ENCODE measurements around the gene ATP2C2. TPM values are rescaled to one million over a fixed set of nuclear protein-coding genes. Genes with fewer than 3 reads are reported as not detected.

ATP2C2 gene
- total and polyA plus RNA-seq, 9 of the 15 experiments (the other 6 are each of a cell fraction or from before 2014, with no cell fraction given): 0.75 TPM; not detected in 8

- Histone ChIP-seq H3K9me1 (ENCODE audit: control insufficient read depth, insufficient read depth, low read length) (no peaks in the 10 kb centered on the region), H3K4me1 (replicated peaks in 1 of 2; ENCODE audit: control insufficient read depth in 2 of 2, insufficient read depth in 2 of 2, low read length in 2 of 2) (peaks cover 4 to 6% of the 10 kb centered on the region in 2 experiments; a peak in 3 of 5 replicates), H3K36me3 (ENCODE audit: control insufficient read depth, insufficient read depth, low read length) (peaks cover 10% of the 10 kb centered on the region; the same call in 2 of the 3 replicates), H3K9ac (ENCODE audit: insufficient read depth in 1 of 2, low read depth in 2 of 2, low read length in 2 of 2) (no peak overlapping the region), H2AFZ (ENCODE audit: low read depth, low read length) (no peak overlapping the region), H3K4me3 (no peak overlapping the region), H3K79me2 (ENCODE audit: control insufficient read depth, insufficient read depth, low read length) (no peaks in the 10 kb centered on the region), H3K4me2 (ENCODE audit: insufficient read depth, low read length) (no peak overlapping the region), H3K27me3 (ENCODE audit: control insufficient read depth in 2 of 2, insufficient read depth in 2 of 2, low read length in 2 of 2) (no peaks in the 10 kb centered on the region), H3K27ac (ENCODE audit: extremely low read depth, low read depth, low read length) (no peak overlapping the region), H3K9me3 (replicated peaks; ENCODE audit: control insufficient read depth, insufficient read depth, low read depth, low read length) (peaks cover 3% of the 10 kb centered on the region), H4K20me1 (replicated peaks; ENCODE audit: control insufficient read depth, insufficient read depth, low read length) (no peaks in the 10 kb centered on the region)
- FAIRE-seq: no peak
- DNase-seq (ENCODE audit: extremely low read depth in 1 of 4, low spot score in 3 of 4): no peak
- WGBS (ENCODE audit: insufficient coverage, low coverage, missing lambda C conversion rate): 80% methylated on average over 3 of the region's 3 CpGs
- TF ChIP-seq POLR2H (tag; IDR thresholded peaks at IDR 0.05; ENCODE audit: low read depth): no peak
- TF ChIP-seq MEIS2 (IDR thresholded peaks at IDR 0.05; ENCODE audit: partially characterized antibody): no peak
- no peak for TF ChIP-seq MXD1 (CRISPR knock-in tag; IDR thresholded peaks at IDR 0.05; ENCODE audit: borderline replicate concordance, poor library complexity, severe bottlenecking)
- no peak for TF ChIP-seq REST (IDR thresholded peaks at IDR 0.05; ENCODE audit: borderline replicate concordance)
- no peak for TF ChIP-seq REST (CRISPR knock-in tag; IDR thresholded peaks at IDR 0.05; ENCODE audit: low read depth)
- TF ChIP-seq ZNF780A (CRISPR knock-in tag; IDR thresholded peaks at IDR 0.05): no peak
- no peak for TF ChIP-seq KDM5B (IDR thresholded peaks at IDR 0.05; ENCODE audit: insufficient replicate concordance, low read depth, low read length)
- TF ChIP-seq TAF15 (IDR thresholded peaks at IDR 0.05; ENCODE audit: low read depth, low read length): no peak
- intact Hi-C loops (cut with micrococcal nuclease): no loop called here
- ATAC-seq: no peak
- BruUV-seq (replicated peaks): no TSS peak
- ChIA-PET POLR2A (interaction anchor here (0.6 to 1.1 kb wide), 3 partner anchors 9 to 285 kb away, joined by 3 to 5 read pairs (median 4); no protein-coding TSS in a partner anchor), CTCF (ENCODE audit: low intra/inter-chr PET ratio) (no interaction called here)
- in situ Hi-C loops (cut with MboI): no loop called here
These were observed 128.7 kb downstream of the ATP2C2 start for GRCh38 chr16:84496991-84497390.

Measured in K562 (cell line).